HG02852 (cell line): ENCODE measurements around the gene STOML1.
"Not testable (repeated sequence)": the region's sequence is repeated elsewhere in the genome, so short reads cannot be mapped to it uniquely, and the experiment has no call there.

Experiments
- ATAC-seq: cut with Tn5 transposase; IDR thresholded peaks from one replicate; pipeline ENCODE4 v1.9.1; 2021; ENCODE audit warnings: mild to moderate bottlenecking, moderate library complexity; ENCODE audit not compliant: unreplicated experiment

STOML1 gene

DNA sequence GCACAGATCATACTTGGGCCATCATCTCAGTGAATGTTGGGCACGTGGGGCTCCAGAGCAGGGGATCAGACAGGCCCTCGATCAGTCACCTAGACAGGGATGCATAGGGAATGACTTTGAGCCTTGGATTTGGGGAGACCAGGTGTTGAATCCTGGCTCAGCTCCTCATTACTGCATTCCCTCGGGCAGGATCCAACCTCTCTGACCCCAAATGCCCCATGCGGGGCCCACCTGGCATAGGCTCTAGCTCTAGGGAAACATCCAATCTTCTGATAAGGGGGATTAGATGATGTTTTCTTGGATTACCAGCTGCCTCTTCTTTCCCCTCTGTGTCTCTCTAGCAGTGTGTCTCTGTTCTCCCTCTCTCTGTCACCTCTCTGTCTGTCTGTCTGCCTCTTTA is 43.1 kb downstream of the STOML1 start:
- no peak for ATAC-seq

DNA sequence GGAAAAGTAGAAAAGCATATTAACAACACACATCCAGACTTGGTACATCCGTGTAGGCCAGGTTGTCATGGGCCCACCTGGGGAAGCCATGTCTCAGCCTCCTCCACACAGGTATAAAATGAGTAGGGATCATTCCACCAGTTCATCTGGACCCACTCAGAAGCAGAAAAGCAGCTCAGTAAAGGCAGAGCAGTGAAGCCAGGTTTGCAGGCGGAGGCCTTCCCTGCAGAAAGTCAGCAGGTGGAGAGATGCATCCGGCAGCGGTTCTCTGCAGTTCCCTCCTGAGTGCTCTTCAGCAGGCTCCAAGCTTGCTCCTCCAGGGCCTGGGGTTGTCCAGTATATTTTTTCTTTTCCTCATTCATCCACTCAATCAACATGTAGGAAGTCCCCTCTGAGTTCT is 43.7 kb downstream of the STOML1 start:
- ATAC-seq = no peak

DNA sequence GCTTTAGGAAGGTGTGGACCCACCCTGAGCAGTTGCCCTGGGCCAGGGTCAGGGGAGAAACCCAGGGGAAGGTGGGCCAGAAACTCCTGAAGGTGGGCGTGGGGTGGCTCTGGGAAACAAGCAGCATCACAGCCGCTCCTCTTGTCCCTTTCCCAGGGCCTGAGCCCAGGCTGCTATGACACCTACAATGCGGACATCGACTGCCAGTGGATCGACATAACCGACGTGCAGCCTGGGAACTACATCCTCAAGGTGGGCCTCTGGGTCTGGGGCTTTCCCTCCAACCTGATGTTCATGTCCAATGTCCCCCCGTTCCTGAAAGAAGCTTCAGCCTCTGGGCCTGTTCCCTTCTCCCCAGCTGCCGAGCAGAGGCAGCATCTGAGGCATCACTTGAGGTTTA is 44.4 kb downstream of the STOML1 start:
- ATAC-seq = no peak

DNA sequence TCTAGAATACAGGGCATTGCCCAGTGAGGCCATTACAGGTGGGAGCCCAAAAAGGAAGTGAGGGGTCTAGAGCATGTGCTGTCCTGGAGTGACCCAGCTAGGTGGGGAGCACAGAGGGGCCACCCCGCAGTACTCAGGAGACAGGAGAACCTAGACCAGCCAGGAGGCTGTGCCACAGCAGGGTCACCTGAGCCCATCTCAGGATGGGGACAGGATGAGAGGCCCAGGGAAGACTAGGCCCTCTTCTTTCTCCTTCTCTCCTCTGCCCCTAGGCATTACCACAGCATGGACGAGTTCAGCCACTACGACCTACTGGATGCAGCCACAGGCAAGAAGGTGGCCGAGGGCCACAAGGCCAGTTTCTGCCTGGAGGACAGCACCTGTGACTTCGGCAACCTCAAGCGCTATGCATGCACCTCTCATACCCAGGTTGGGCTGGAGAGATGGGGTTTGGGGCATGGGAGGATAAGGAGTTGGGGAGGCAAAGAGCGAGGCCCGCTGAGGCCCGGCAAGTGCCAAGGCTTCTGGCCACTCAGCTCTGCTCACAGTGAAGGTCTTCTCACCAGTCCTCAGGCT is 45.2 kb downstream of the STOML1 start:
- ATAC-seq = no peak

DNA sequence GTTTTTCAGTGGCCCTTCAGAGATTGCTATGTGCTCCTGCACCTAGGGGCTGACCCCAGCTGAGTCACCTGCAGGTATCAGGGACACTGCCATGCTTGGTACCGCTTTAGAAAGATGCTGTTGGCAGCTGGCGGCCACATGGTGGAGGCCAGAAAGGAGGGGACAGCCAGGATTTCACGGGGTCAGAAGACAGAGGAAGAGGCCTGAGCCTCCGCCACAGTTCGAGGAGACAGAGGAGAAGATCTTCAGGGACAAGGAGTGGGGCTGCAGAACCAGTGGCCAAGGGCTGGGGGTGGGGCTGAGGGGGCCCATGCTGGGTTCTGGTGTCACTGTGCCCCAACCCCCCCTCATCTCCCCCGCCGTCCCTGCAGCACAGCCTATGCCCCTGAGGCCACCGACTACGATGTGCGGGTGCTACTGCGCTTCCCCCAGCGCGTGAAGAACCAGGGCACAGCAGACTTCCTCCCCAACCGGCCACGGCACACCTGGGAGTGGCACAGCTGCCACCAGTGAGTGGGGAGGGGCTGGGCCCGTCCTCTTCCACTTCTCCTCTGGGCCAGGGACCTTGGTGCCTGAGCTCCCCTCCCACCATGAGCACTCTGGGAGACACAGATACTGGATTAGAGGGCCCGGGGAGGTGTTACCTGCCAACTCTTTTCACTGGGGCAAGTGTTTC is 45.9 kb downstream of the STOML1 start:
- no peak for ATAC-seq

DNA sequence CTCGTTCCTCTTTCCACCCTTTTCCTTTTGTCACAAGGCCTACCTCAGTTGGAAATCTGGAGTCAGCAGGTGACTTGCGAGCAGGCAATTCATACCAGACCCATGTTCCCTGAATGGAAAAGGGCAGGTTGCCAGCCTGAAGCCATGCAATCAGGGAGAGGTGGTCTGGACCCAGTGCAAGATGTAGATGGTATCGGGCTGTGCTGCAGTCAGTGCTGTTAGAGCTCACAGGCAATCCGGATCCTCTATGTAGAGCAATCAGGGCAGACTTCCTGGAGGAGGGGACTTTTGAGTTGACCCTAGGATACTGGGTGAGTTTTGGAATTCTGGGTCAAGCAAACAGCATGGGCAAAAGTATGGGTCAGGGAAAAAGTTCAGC is 47.0 kb downstream of the STOML1 start:
- no peak for ATAC-seq

DNA sequence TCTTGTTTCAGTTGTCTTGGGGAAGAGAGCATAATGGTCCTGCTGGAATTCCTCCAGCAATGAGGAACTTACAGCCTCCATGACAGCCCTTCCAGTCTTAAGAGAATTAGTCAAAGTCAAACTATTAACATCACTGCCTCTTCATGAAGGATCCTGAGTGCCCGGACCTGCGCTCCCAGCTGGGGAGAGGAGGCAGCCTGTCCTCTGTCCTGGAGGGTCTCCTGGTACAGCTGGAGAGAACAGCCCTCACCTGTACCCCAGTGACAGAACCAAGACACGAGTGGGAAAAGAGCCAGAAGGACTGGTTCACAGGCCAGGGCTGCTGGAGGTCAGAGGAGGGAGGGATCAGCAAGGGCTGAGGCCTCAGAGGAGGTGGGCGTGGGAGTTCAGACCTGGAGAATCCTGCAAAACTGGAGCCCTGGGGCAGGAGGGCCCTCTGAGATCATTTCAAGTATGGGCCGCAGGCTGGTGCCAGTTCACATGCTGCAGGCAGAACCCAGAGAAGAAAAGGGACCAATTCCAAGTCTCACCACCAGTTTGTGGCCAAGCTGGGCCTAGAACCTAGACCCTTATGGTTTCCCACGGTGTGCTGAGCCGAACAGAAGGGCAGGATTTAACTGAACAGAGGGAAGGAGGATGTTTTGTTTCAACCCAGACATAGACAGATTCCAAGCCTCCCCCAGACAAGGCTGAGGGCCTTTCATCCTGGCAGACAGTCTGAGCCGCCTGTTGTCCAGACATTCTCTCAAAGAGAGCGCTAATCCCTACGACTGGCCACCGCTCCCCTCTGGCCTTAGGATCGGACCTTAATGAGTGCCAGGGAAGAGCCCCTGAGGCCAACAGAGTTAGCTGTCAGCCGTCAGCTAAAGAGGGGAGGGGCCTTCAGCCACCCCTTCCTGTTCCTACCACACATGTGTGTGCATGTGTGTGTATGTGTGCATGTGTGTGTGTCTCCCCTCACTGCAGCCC is 47.6 kb downstream of the STOML1 start:
- no peak for ATAC-seq

DNA sequence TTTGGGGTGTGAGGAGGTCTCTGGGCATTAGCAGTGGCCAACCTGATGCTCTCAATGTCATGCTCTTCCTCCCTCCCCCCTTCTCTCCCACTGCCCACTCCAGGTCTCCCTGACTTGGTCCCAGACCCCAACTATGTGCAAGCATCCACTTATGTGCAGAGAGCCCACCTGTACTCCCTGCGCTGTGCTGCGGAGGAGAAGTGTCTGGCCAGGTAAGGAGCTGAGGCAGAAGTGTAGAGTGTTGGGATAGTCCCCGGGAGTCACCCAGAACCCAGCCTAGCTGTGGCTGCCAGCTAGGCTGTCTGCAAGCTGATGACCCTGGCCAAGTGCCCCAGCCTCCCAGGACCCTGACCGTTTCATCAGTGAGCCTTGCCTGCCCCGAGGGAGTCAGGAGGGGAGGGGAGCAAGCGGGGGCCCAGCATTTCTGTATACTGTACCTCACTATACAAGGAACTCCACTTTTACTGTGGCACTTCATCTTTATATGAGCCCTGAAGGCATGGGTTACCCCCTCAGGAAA is 49.3 kb downstream of the STOML1 start:
- no peak for ATAC-seq

DNA sequence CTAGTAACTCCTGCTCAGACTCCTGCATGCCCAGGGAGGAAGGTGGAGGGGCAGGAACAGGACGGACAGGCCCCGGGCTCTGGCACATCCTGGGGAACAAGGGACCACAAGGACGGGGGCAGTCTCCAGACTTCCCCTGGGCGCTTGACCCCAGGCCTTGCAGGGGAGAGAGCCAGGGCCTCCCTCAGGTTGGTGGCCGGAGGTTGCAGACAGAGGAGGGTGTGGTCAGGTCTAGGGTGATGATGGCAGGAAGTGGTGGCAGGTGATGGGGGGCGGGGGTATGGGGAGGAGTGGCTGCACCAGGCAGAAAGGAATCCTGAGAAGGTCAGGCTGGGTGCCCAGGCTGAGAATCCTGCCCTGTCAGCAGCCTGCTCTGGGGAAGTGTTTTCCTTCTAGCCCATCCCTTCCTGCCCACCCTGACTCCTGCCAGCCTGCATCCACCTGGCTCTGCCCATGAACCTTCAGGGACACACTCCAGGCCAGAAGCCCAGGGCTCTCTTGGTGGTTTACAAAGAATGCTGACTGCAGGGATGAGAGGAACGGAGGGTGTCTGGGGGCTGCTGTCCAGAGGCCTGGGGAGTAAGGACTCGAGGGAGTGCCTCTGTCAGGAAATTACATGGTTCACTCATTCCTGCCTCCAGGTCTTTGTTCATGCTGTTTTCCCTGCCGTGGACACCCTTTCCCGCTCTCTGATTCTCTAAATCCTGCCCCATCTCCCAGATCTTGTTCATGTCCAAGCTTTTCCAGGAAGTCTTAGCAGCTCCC is 50.0 kb downstream of the STOML1 start:
- ATAC-seq = no peak

DNA sequence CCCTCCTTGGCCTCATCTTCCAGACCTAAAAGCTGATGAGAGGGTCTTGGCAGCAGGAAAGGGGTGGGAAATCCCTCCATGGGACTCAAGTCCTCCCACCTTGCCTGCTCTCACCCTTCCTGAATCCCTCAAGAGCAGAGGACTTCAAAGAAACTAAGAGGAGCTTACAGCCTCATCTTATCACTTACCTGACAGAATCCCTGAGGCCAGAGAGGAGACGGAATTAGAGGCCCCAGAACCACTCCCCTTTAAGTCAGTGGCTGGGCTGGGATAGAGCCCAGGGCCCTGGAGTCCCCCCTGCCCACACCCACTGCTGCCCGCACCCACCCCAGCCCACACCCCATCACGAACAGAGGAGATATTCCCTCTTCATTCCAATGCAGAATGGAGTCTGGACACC is 50.6 kb downstream of the STOML1 start:
- ATAC-seq = no peak

DNA sequence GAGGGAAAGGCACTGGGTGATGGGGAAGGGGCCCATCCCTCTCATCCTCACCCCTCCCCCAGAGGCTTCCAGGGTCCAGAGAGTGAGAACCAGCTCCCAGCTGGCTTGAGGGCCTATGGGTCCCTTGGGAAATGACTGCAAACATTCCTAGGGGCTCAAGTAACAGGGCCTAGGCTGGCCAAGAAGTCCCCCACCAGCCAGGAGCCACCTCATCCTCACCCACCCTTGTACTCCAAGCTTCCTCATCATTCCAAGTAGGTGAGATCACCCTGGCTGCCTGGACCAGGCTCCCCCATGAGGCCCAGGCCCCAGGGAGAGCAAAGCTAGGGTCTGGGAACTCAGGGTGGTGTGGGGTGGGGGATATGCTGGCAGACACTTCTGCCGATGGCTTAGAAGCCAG is 51.1 kb downstream of the STOML1 start:
- no peak for ATAC-seq

DNA sequence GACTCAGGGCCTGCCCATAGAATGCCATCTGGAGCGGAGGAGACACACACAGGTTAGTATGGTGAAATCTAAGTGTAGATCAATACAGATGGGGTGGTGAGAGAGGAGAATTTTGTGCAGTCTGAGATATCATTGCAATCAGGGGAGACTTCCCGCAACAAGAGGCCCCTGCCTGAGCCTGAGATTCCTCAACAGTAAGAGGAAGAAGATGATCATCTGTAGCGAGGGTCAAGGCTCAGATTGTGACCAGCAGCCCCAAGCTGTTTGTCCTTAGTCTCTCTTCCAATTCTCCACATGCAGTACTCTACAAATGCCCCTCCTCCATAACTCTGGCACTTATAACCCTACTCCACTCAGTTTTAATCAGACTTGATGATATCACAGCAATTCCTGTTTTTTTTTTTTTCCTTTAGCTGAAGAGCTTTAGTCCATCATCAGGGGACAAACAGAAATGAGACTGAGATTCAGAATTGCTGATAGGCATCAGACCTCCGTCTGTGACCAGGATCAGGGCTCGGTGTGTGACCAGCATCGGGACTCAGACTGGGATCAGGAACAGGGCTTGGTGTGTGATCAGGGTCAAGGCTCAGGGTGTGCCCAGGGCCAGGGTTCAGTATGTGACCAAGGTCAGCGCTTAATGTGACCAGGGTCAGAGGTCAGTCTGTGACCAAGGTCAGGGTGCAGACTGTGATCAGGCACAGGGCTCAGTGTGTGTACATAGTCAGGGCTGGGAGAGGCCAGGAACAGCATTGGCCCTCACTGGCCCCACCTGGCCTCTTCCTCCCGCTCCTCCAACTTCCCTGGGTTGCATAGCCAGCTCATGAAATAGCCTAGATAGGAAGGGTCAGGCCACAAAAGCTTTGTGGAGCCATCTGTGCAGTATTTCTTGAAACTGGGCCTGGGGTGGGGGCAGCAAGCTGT is 51.8 kb downstream of the STOML1 start:
- no peak for ATAC-seq

DNA sequence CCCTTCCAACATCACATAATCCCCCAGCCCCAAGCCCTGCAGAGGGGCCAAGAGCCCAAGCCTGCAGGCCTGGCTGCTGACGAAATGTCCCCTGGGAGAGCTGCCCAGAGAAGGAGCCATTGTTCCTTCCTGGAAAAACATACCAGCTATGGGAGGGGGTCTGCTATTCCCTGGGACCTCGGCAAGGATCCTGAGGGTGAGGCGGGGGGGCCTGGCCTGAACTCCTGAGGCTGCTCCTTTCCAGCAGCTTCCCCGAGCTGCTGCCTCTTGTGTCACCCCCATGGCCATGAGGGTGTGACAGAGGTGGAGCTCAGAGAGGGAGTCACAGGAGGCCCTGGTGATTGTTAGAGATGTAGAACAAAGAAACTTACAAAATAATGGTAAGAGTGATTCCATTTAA is 53.0 kb downstream of the STOML1 start:
- no peak for ATAC-seq

DNA sequence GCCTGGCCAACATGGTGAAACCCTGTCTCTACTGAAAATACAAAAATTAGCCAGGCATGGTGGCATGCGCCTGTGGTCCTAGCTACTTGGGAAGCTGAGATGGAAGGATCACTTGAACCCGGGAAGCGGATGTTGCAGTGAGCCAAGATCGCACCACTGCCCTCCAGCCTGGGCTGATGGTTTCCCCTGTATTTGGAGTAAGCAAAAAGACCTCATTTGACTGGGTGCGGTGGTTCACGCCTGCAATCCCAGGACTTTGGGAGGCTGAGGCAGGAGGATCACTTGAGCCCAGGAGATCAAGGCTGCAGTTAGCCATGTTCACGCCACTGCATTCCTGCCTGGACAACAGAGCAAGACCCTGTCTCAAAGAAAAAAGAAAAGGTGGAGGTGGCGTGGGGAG is 53.6 kb downstream of the STOML1 start:
- not testable (repeated sequence) for ATAC-seq

DNA sequence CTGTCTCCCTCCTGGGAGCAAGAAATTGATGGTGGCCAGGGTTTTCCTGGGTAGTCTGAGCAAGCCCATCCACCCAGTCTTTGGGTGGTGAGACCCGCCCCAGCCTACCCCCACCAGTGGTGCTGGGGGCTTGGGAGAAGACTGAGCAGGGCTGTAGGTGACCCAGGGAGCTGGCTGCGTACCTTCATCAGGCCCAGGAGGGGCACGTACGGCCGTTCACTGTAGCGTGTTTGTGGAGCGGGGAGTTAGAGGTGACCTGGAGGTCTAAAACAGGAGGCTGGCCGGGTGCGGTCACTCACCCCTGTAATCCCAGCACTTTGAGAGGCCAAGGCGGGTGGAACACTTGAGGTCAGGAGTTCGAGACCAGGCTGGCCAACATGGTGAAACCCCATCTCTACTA is 54.4 kb downstream of the STOML1 start:
- no peak for ATAC-seq

DNA sequence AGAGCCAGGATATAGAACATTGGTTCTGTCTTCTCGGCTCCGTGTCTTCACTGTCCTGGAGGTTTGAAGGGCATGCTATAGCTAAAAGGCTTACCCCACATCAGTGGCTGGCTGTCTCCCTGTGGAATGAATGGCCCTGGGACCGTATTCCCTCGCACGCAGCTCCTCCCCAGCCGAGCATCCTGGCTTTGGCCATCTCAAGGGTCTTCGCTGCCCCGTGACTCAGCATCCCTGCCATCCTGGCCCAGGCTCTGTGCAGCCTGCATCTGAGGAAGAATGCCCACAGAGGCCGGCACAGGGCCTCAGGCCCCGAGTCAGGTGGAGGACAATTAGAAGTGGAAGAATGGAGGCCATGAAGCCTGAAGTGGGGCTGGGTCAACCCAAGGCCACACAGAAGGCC is 54.8 kb downstream of the STOML1 start:
- ATAC-seq = no peak

DNA sequence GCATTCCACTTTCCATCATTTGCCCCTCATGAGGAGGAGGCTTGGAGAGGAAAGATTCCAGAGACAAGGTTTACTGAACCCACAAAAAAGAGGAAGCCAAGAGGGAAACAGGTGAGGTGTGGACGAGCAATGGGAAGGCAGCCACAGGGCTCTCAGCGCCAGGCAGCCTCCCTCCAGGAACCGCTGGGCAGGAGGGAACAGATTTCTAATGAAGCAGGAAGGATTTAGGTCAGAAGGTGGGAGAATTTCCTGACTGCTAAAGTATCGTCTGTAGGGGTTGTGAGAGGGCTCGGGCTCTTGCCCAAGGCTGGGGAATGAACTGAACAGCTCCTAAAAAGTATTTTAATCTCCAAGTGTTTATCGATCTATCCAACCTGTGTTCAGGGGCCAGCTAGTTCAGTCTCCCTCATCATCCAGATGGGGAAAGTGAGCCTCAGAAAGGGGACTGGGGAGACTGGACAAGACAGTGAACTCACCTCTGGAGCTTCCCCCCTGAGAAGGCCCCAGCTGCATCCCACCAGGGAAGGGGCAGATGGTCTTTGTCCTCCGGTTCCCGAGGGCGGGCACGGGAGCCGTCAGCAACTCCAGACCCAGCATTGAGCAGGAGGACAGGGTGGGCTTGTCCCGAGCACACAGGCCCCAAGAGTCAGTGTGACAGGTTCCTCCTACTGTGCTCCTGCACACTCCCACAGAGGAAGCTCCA is 55.4 kb downstream of the STOML1 start:
- no peak for ATAC-seq

DNA sequence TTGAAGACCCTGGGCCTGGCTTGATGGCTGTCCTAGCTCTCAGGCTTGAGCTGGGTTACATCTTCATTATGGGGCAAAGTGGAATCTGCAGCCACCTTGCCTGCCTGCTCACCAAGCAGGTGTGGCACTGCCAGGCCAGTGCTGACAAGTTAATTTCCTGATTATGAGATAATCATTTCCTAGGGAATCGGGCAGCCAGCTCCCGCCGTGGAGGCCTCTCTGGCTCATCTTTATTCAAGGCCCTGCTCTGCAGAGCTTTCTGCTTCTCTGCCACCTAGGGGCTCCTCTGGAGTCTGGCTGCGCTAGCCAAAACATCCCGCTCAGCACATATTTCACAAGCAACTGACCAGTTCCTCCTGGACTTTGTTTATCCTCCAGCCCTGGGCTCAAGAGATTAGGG is 55.9 kb downstream of the STOML1 start:
- no peak for ATAC-seq

DNA sequence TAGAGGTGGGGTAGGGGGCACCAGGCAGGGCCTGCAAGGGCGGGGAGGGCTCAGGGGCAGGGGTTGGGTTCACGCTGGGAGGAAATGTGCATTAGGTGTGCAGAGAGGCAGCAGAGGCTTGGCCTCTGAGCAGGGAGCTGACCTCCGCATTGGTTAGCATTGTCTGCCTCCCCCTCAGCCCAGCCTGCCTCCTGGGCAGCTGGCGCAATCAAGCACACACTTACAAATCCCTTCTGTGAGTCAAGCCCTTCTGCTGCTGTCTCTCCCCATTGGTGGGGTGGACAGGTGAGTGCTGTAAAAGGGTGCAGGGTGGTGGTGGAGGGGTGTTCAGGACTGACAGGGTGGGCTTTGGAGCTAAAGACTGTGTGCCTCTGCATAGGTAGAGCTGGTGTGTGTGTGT is 56.5 kb downstream of the STOML1 start:
- no peak for ATAC-seq
